Stimulated activated CD8-positive, alpha-beta memory T cell treated with anti-CD3 and anti-CD28 coated beads, Interleukin-12 subunit alpha, Interleukin-12 subunit beta, amount 100 ng/mL, for 24 hours (primary cell): ENCODE results near the gene IPO11.
"Not testable (repeated sequence)": the region's sequence is repeated elsewhere in the genome, so short reads cannot be mapped to it uniquely, and the experiment has no call there.

ENCODE experiments used
- DNase-seq: peaks from one replicate; pipeline ENCODE4 v3.0.0-alpha.2; 2020; ENCODE audit errors: extremely low read depth

IPO11 gene

GRCh38 chr5:62513085-62513484 is 100.5 kb downstream of the IPO11 start:
- not testable (repeated sequence) for DNase-seq

DNA sequence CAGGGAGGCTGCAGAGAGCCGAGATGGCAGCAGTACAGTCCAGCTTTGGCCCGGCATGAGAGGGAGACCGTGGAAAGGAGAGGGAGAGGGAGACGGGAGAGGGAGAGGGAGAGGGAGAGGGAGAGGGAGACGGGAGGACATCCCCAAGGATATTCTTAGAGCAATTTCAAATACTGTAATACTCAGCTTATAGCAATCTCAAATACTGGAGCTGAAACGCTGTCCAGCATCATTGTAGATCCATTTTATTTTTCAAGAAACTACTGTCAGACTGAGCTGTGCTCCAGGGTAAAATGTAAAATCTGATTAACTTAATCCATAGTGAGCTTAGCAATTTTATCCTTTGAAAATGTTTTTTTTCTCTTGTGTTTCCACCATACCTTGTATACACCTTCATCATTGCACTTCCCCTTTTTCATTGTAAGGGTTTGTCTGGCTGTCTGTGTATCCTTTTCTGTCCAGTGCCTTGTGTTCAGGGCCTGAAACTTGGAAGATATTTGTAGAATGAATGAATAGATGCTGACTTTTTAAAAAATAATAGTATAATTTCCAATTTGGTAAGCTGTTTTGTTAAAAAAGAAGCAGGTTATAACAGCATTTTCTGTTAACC is 102.1 kb downstream of the IPO11 start:
- DNase-seq: no peak

- DNase-seq: not testable (repeated sequence)
Observed at GRCh38 chr5:62520812-62521211, 108.2 kb downstream of the IPO11 start.

DNA sequence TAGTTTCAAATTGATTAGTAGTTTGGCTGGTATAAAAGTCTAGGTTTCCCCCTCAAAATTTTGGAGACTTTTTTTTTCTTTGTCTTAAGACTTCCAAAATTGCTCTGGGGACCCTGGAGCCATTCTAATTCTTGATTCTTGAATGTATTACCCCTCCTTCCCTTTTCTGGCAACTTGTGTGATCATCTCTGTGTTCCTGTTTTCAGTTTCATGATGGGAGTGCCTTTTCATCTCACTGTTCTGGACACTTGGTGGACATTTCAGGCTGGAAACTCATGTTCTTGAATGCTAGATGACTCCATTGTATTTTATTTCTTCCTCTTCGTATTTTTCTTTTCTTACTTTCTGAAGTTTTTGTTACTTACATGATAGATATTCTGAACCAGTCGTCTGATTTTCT is 108.8 kb downstream of the IPO11 start:
- no peak for DNase-seq

- DNase-seq: no peak
Observed at GRCh38 chr5:62522811-62523210, 110.2 kb downstream of the IPO11 start.

DNA sequence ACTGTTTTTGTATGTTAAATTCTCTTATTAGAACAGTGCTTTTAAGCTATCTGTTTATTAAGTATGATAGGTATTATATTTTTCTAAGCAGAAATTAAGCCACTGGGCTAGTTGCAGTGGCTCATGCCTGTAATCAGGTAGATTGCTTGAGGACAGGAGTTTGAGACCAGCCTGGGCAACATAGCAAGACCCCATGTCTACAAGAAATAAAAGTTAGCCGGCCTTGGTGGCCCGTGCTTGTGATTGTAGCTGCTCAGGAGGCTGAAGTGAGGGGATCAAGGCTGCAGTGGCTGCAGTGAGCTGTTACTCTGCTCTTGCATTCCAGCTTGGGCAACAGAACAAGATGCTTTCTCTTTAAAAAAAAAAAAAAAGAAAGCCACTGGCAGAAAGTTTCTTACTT is 121.0 kb downstream of the IPO11 start:
- DNase-seq: no peak

DNA sequence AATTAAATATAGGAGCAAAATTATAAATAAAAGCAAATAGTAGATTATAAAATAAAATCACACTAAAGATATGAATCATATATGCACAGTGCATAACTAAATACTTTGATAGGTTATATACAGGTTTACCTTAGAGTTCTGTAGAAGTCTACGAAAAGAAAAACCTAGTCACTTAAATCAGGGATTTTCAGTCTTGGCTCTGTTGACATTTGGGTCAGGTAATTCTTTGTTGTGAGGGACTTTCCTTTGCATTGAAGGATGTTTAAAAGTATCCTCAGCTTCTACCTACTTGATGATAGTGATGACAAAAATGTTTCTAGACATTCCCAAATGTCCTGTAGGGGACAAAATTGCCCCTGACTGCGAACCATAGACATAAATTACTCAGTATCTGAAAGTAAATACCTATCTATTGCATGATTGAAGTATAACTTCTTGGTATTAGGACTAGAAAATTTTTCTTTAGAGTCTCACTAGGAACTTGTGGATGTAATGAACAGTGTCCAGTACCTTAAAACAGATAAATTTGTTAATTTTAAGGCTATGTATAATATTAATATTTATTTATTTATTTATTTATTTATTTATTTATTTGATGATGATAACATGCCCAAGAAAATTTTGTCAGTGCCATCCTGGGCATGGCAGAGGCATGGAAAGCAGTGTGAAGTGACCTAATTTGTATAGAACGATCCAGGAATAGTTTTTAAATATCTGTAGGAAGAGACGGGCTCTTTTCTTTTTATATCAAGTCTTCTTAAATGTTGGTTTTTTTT is 122.1 kb downstream of the IPO11 start:
- DNase-seq: no peak

DNA sequence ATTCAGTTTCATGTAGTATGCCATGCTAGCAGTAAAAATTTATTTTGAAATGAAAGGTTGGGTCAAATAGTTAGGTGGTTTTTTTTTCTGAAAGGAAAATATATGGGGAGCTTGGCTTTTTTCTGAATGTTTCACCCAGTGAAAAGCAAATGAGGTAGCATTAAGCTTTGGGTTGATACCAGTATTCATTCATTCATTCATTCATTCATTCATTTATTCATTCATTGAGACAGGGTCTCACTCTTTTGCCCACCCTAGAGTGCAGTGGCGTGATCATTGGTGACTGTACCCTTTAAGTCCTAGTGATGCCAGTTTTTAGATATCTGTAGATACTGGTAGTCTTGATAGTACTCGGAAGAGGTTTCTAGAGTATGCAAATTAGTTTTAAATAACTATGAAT is 123.7 kb downstream of the IPO11 start:
- no peak for DNase-seq

GRCh38 chr5:62536783-62537182 is 124.2 kb downstream of the IPO11 start:
- no peak for DNase-seq

DNA sequence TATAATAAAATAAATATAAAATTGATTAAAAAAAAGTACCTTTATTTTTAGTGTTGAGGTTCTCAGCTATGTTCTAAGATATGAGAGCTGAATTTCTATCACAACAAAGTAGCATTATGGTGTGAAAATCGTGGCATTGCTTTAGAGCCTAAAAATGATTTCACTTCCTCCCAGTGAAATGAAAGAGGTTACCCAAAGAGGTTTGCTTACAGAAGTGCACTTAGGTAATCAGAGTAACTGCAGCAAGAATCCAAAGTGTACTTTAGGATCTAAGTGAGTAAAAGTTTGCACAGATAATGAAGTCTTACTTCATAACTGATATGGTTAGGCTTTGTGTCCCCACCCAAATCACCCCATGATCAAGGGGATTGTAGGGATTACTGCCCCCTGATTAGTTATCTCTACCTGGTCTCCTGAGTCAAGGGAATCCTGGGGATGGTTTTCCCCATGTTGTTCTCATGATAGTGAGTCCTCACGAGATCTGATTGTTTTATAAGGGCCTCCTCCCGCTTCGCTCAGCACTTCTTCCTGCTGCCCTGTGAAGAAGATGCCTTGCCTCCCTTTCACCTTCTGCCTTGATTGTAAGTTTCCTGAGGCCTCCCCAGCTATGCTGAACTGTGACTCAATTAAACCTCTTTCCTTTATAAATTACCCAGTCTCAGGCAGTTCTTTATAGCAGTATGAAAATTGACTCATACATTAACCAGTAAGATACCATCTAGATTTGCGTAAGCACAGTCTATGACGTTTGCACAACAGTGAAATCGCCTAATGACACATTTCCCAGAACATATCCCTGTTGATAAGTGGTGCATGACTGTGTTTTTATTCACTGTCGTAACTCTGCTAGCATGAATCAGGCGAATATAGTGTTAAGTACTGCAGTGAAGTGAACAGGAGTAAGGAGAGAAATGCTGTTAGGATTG is 125.7 kb downstream of the IPO11 start:
- no peak for DNase-seq

DNA sequence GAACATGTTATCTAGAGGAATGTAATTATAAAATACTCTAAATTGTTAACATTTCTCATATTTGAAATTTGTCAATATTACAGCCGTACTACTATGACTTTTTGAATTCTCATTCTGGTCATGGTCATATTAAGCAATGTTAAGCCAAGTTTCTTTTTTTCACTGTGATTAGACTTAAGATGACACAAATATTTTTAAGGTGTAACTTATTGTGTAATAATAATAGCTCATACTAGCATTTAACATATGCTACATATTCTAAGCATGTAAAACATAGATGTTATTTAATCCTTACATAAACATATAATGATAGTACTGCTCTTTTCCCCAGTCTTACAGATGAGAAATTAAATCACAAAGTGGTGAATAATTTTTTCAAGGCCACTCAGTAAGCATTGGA is 130.2 kb downstream of the IPO11 start:
- no peak for DNase-seq

- no peak for DNase-seq
Observed at GRCh38 chr5:62547945-62548630, 135.5 kb downstream of the IPO11 start.

- no peak for DNase-seq
Observed at GRCh38 chr5:62550103-62550502, 137.5 kb downstream of the IPO11 start.

DNA sequence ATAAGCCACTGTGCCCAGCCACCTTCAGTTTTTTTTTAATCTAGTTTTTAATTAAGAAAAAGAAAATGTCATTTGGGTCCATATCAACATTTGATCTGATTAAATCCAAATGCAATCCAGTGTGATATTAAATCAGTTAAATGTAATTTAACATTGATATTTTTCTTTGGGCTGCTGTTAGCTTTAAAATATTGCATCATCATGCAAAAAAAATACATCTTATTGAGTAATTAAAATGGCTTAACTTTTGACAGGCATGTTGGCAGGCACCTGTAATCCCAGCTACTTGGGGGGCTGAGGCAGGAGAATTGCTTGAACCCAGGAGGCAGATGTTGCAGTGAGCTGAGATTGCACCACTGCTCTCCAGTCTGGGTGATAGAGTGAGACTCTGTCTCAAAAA is 143.4 kb downstream of the IPO11 start:
- no peak for DNase-seq

DNA sequence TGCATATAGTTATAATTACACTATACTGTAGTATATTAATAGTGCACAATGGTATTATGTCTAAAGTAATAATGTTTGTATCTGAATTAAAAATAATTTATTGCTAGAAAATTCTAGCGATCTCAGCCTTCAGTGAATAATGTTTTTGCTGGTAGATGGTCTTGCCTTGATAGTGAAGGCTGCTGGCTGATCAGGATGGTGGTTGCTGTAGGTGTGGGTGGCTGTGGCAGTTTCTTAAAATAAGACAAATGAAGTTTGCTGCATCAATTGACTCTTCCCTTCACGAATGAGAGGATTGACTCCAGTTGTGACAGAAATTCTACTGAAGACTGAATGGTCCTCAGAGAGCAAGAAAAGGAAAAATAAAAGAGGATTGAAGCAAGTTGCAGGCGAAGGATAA is 146.4 kb downstream of the IPO11 start:
- DNase-seq: no peak

DNA sequence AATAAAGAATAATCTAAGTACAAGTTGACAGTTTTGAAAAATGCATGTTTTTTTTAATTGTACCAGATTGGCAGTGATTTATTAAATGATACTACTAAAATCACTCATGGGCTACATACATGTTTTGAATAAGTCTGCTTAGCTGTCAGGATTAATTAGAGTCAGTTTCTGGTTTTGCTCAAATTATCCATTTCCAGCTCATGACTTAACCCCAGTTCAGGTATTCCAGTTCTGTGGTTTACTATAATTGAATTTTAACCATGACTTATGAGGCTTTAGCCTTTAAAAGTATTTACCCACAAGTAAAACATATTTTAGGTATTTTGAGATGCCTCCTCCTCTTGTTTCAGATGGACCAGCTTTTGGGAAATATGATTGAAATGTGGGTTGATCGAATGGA is 148.2 kb downstream of the IPO11 start:
- no peak for DNase-seq

GRCh38 chr5:62561896-62562295 is 149.3 kb downstream of the IPO11 start:
- no peak for DNase-seq

- DNase-seq: no peak
Observed at GRCh38 chr5:62562867-62563266, 150.3 kb downstream of the IPO11 start.

DNA sequence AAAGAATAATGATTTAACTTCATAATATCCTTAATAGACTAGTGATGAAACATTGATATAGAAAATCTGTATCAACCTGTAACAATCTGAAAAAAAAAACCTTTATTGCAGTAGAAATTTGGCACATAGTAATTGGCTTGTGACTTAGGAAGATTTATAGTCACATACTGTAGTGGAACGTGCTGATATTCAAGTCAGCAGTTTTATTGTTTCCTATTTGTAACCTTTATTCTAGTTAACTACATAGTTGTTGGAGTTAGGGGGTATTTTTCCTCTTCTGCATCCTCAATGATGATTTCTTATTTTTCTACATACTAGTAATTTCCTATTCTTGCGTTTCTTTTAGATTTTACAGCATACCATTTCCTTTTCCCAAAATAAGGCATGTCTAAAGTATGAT is 151.5 kb downstream of the IPO11 start:
- no peak for DNase-seq

GRCh38 chr5:62565740-62566139 is 153.2 kb downstream of the IPO11 start:
- not testable (repeated sequence) for DNase-seq

DNA sequence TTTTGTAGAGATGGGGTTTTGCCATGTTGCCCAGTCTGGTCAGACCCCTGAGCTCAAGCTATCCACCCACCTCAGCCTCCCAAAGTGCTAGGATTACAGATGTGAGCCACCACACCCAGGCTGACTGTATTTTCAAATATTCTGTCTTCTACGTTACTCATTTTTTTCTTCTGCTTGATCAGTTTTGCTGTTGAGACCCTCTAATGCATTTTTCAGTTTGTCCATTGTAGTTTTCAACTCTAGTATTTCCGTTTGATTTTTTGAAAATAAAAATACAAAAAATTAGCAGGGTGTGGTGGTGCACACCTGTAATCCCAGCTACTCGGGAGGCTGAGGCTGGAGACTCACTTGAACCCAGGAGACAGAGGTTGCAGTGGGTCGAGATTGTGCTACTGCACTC is 155.6 kb downstream of the IPO11 start:
- DNase-seq: no peak
